Activated CD4-positive, alpha-beta T cell treated with anti-CD3 and anti-CD28 coated beads, Interleukin-2, amount 50 U/mL, for 4 hours (primary cell): ENCODE results near the gene MORN1.
A peak's percentile ranks its signal among the peaks of the same experiment; 100 is the strongest.

Experiments used
- DNase-seq, 2 experiments: peaks; one replicate each; pipeline ENCODE4 v3.0.0-alpha.2; 2020

Gene MORN1

DNA sequence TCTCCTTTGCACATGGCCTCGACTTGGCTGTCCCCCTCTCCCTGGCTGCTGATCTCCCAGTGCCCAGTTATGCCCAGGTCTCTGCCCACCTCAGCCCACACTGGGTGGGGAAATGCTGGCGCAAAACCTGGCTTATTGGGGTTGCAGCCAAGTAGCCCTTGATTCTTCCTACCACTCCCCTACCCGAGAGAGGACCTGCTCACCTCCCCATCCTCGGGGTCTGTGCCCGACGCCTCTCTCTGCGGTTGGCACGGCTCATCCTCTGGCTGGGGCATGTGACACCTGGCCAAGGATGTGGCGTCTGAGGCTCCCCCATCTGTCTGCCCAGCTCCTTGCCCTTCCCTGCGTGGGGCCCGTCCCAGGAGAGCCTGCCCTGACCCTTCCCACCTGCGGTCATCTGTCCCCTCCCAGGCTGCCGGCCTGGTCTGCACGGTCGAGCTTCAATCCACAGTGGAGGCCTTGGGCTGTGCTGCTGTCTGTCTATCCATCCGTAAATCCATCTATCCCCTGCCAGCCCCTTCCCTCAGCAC lies 27.5 kb upstream of the MORN1 start:
- DNase-seq: no peak

DNA sequence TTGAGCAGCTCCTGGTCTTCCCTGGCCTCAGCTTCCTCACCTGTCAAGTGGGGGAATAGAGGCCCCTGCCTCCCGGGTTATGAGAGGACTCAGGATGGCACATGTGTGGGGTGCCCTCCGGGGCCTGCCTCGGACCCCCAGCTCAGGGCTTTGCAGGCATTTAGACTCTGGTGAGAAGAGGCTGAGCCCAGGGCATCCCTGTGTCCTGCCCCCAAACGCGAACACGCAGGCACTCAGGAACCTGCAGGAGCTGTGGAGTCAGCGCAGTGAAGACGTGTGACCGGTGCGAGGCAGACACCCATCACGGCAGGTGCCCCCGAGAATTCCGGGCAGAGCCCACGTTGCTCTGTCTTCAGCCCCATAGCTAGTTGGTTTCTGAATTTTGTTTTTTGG lies 26.5 kb upstream of the MORN1 start:
- DNase-seq: no peak

DNA sequence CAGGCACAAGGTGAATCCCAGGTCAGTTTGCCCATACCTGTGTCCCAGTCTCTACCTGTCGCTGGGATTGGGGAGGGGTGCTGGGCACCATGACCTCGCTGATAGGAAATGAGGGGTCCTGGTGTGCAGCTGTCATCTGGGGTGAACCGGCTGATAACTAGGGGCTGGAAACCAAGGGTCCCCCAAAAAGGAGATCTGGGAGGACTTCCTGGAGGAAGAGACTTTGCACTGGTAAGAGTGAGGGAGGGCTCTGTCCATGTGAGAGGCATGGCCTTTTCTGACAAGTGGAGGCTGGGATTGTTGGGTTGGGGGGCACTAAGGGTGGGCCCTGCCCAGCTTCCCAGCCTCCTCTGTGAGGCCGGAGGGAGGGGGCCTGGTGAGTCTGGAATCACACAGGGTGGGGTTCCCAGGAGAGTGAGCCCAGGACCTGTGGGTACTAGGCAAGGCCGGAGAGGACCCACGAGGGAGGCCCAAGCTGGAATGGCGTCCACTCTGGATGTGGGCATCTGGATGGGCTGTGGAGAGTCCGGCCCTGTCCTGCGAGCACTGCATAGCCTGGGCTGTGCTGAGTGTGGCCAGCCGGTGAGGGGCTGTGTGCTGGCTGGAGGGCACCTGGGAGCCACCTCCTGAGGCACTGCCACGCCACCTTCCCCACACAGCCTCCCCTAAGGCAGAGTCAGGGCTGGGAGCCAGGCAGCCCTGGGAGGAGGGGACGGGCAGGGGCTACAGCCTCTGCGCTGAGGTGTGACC lies 25.9 kb upstream of the MORN1 start:
- no peak for DNase-seq

DNA sequence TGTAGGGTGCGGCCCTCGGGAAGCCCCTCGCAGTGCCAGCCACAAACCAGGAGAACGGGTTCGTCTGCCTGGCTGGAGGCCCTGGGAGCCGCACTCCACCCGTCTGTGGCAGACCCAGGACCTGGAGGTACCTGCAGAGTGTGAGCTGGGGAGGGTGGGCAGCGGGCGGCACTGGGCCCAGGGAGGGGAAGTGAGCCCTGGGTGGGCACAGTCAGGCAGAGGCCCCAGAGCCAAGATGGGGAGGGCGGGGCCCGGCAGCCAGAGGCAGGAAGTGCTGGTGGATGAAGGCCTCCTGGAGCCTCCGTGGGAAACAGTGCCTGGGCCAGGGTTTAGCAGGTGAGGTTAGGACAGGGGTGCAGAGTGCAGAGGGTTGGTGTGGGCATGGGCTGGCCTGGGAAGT lies 25.0 kb upstream of the MORN1 start:
- DNase-seq: no peak

DNA sequence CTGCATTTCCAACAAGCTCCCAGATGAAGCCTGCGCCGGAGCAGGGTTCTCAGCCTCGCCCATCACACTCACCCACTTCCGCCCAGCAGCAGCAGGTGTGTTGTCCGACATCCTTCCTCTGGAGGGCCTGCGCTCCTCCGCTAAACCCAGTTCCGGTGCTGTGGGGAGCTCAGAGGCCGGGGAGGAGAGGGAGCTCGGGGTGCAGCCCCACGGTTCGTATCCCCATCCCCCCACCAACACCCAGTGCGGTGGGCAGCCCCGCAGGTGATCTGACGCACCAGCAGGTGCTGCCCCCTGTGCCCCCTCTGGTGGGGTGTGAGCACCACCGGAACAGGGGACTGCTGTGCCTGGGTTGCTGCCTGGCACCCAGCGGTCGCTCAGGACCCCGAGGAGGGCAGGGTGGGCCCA lies 24.5 kb upstream of the MORN1 start:
- peak in 1 of 2 experiments; percentile 29 for DNase-seq

DNA sequence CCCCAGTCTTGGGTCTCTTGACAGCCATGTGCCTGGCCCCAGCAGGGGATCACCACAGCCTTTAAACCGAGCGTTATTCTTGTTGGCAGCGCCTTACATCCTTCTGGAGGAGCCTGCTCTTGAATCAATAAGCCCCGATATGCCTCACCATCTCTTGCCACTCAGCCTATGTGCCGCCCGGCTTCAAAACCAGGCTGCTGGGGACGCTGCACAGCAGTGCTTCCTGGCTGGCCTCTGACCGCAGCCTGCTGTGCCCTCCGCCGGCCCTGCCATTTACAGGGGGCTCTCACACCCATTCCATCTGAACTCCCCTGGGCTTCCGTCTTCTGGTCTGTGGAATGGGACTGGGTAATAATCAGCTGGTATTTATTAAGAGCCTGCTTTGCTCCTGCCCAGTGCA lies 24.0 kb upstream of the MORN1 start:
- no peak for DNase-seq

DNA sequence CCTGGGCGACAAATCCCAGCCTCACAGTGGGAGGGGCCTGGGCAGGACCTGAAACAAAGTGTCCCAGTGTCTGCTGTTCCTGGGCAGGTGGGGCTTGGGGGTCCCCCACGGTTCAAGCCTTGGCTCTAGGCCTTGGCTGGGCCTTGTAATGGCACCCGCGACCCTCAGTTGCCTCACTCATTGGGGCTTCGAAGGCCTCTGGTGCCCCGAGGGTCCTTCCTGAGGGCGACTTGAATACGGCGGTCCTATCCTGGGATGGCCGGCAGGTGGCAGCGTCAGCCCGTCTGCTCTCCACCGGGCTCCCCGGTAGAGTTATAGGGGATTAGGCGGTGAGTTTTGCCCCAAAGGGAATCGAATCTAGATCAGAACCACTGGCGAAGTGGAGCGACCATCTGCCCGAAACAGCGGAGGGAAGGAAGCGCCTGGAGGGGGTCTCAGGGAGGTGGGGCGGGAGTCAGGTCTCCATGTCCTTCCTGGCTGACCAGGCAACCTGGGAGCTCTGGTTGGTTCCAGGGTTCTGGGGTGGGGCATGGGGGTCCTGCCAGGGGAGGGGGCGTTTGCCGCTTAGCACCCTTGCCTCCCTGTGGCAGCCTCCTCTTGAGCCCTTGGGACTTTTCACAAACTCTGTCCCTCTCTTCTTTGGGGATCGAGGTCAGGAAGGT lies 23.1 kb upstream of the MORN1 start:
- peak; percentile 79 to 80 for DNase-seq

DNA sequence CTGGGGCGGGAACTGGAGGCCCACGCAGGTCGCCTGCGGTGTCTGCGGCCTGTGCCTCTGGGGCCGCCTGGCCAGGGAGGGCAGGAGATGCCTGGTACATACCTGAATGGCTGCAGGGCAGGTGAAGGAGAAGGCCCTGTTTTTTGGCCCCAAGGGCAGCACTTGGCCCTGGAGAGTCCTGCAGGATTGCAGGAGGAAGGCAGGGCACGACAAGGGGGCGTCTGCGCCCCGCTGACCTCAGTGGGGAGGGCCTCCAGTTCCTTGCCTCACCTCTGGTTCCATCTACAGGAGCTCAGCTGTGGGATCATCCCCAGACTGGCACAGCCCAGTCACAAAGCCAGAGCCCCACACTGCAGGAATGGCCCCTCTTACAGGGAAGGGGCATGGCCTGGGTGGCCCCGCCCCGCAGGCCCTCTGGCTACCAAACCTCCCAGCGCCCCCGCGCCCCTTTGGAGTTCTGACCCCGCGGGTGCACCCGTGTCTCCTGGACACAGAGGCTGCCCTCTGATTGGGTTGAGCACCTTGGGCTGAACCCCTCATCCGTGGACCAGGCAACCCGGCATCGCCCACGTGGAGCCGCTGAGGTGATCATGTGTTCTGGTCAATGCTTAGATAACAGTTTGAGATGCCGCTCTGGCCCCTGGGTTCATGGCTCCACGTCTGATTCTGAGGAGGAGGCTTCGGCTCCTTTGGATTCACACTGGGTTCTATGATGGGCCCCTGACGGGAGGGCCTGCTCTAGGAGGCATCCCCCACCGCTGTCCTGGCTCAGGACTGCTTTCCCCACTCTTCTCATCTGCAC lies 22.3 kb upstream of the MORN1 start:
- peak in 1 of 2 experiments; percentile 5 for DNase-seq

DNA sequence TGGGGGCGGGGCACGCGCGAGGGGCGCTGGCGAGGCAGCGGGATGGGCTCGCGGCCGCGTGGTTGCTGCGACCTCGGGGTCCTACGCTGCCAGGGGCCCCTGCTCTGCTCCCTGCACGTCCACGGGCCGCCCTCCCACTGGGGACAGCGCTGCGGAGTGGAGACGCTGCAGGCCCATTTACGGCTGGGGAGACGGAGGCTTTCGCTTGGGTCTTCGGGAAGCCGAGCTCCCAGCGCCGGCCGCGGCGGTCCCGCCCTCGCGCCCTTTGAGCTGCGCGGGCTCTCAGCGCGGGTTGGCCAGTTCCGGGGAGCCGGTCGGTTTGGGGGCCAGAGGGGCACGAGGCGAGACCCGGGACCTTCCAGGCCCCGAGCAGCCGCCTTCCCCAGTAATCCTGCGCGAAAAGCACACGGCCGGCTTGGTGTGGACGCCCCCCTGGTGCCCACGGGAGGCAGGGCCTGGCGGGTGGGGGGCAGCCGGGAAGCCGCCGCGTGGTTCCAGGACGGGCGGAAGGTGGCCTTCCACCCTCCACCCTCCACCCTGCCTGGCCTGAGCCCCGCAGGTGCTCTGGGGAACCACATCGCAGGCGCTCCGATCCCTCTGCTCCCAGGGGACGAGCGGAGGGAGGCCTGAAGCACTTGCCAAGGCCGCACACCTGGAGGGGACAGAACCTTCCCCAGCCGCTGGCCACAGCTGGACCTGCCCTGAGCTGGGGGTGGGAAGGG lies 21.6 kb upstream of the MORN1 start:
- DNase-seq: no peak

DNA sequence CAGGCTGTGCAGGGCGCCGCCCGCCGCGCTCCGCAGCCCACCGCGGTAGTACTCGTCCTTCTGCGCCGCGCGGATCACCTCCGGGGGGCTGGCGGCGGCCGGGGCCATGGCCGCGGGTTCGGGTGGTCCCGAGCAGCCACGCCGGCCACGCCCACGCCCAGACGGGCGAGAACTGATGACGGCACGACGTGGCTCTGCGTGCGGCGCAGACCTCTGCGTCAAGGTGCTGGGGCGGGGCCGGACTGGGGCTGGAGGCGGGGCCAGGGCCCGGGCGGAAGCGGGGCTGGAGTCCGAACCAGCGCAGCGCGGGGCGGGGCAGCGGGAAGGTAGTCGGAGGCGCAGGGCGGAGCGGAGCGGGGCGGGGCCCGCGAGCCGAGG lies 21.0 kb upstream of the MORN1 start, which contains the start of gene PEX10:
TSS of gene PEX10 (minus strand) at position 170 of the 378 bp plus-strand sequence. CDS start at position 108, 62 bp downstream.
- DNase-seq: peak; percentile 98 to 99

DNA sequence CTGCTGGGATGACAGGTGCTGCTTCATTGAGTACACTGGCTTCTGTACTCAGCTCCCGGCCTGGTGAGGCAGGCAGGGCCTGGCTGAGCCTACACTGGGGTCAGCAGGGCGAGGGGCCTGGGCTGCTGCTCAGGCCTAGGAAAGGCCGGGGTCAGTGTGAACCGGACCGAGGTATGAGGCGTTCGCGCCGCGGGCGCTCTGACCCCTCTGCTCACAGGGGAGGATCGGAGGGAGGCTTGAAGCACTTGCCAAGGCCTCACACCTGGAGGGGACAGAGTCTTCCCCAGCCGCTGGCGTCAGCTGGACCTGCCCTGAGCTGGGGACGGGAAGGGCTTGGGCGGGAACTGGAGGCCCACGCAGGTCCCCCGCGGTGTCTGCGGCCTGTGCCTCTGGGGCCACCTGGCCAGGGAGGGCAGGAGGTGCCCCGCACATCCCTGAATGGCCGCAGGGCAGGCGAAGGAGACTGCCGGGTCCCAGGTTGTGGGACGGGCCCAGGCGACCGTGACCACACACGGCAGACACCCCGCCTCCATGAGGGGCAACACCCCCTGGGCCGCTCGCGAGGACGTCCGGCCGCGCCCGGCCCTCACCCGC lies 20.5 kb upstream of the MORN1 start:
- DNase-seq: peak; percentile 19 to 23

DNA sequence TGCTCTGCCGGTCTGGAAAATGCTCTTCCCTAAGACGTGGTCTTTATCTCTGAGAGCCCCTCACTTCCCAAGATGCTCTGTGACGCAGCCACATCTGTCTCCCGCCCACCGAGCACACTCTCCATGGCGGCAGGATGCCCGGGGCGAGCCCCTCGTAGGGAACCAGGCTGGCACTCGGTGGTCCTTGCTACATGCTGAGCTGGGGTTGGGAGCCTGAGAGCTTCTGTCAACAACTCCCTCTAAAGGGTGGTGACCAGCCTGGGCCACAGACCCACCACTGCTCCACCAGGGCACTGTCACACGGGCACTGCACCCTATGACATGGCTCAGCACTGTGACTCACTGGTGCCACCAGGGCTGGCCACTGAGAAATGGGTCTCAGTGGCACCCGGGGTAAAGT lies 18.4 kb upstream of the MORN1 start:
- no peak for DNase-seq

DNA sequence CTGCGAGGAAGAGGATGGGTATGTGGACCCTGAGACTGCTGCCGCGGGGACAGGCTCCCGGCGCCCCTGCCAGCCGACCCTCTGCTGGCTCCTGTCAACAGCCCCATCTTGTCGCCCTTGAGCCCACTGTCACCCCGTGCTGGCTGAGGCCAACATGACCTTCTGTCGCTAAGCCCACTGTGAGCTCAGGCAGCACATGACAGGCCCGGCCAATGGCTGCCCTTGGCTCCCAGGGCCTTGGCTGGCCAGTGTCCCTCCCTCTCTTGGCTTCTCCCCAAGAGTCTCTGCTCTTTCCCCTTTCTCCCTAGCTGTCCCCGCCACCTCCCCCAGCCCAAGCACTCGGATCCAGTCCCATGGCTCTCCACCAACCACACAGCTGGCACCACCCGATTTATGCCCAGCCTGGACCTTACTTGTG lies 17.5 kb upstream of the MORN1 start:
- DNase-seq: no peak

DNA sequence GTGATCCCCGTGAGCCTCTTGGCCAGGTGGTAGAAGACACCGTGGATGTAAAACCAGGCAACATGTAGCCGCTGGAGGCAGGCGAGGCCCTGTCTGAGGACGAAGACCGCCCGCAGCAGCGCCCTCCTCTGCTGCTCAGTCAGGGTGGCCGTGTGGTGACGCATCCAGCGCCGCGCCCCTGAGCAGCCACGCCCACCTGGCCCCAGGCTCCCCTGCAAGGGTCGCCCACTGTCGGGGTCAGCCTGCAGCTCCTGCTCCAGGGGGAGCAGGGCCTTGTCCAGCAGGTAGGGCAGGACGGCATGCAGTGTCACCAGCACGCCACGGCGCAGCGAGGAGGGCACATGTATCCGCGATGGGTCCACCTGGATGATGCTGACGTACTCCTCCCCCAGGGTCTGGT lies 17.1 kb upstream of the MORN1 start:
- no peak for DNase-seq

DNA sequence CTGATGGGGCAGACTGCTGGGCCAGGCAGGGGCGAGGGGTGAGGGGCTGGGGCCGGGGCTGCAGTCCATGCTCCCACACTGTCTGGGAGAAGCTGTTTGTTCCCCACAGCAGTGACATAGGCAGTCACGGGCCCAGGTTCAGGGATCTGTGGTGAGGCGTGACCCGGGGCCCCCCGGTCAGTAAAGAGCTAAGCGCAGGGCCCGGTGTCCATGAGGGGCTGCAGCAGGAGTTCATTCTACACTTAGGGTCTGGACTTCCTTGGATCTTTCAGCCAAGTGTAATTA lies 16.6 kb upstream of the MORN1 start:
- DNase-seq: no peak

DNA sequence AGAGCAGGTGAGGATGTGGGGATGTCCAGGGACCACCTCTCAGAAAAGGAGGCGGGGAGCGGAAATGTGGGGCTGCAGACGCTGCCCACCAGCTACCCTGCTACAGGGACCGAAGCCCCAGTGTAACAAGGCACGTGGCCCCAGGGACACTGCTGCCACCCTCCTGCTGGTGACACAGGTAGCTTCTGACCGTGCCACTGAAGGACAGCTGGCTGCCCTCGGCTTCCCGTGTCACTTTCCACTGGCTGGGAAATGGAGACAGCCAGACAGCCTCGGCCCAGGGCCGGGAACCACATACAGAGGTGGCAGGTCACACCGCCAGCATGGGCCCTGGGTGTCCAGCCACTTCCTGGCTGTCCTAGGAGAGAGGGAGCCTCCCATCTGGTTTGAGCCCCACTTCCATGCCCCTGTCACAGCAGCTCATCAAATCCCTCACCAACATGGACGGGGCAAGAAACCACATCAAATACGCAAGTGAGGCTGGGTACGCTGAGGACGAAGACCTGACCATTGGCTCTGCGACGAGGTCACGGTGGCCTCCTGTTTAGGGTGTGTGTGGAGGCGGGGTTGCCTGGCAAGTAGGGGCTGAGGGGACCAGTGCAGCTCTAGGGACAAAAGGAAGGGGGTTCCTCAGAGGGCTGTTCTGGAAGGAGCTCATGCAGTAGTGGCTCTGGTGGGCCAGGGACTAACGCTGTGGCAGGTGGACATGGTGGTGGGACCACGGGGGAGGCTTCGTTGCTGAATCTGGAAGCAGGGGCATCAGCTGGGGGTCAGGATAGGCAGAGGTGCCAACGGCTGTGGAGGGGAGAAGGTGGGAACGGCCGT lies 16.0 kb upstream of the MORN1 start:
- DNase-seq: no peak

DNA sequence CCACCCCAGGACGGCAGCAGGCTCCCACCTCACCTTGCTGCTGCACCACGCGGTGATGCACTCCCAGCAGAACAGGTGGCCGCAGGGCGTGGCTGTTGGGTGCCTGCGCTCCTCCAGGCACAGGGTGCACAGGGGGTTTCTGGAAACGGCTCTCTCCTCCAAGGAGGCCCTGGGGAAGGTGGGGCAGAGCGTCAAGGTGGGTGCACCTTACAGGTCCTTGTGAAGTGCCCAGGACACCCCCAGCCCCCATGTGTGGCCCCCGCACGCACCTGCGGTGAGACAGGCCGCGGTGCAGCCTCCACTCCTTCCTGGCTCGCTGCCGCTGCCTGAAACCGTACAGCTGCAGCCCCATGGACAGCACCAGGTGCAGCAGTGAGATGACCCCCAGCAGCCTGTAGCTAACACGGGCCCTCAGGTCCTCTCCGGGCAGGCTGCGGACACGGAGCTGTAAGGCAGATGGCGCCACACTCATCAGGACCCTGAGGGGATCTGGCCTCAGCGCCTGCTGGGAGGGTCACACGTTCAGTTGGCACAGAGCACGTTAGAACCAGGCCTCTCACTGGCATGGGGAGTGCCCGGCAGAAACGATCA lies 15.2 kb upstream of the MORN1 start:
- DNase-seq: no peak

DNA sequence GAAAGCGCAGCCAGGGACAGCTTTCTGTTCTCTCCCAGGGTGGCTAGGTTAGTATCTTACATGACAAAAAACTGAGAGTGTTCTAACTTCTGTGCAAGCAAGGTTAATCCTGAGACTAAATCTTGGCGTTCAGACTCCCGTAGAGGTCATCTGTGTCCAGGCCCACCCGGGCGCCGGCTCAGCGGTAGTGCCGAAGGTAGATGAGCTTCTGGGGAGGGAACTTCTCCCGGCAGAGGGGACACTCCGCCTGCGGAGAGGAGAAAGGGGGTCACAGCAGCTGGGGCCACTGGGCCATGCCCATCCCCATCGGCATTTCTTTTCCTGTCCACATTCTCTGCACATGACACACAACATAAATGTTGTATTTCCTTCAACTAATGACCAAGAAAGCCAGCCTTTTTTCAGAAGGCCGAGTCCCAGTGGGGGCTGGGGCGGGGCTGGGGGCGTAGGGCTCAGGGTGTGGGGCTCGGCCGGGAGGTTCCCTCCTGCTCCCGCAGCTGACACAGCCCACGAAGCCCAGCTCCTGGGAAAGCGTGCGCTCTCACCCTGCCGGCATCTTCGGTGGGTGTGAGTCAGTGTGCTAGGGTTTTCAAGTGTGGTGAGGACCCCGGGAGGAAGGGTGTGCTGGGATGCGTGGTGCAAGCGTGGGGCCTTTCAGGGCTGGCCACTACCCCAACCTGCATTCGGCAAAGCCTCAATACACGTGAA lies 14.4 kb upstream of the MORN1 start:
- no peak for DNase-seq

DNA sequence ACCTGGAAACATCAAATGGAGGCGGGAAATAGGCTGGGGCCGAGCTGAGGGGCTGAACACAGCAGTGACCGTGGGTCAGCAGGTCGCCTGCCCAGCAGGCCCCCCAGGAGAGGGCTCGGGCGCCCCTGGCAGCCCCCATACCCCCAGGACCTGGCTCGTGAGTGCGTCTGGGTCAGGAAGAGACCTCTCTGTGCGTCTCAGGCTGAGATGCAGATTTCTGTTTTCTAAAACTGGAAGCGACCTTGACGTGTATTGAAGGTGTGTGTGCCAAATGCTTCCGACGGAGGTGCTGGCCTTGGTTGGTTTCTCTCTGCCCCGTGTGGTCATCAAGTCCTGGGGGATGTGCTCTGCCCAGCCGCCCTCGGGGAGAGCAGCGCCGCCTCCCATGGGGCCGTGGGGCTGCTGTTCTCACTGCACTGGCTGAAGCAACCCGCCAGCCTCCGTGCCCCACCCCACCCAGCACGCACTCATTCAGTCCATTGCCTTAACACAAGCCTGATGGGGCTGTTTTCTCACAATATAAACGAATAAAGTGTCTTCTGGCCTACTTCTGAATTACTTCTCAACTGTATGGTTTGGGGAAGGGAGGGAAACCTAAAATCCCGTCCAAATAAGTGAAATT lies 13.6 kb upstream of the MORN1 start:
- DNase-seq: no peak
